GM23338 (cell line): Measurements from ENCODE around the gene HTATSF1.

Experiments
- CTCF ChIP-seq, 2 experiments: fragments of 200-600 bp in 1 of 2; sonication (generic) in 1 of 2; conservative IDR thresholded peaks; 2 replicates each; pipeline versions ENCODE4 v1.5.1 to v1.6.1; 2016 to 2017; ENCODE audit warnings: antibody characterized with exemption in 2 of 2, low read depth in 2 of 2, mild to moderate bottlenecking in 2 of 2, moderate library complexity in 1 of 2
- EZH2 ChIP-seq: fragments of 200-600 bp; sonication (generic); IDR thresholded peaks from one replicate; pipeline ENCODE4 v1.8.0; 2017; ENCODE audit warnings: antibody characterized with exemption, mild to moderate bottlenecking, low read depth; ENCODE audit not compliant: unreplicated experiment
- EZH2phosphoT487 ChIP-seq: fragments of 200-600 bp; sonication (generic); IDR thresholded peaks from one replicate; pipeline ENCODE4 v1.8.1; 2018; ENCODE audit warnings: antibody characterized with exemption; ENCODE audit not compliant: unreplicated experiment
- JUNB ChIP-seq: IDR thresholded peaks from one replicate; pipeline ENCODE4 v1.6.1; 2016; ENCODE audit warnings: antibody characterized with exemption; ENCODE audit not compliant: unreplicated experiment
- POLR2AphosphoS5 ChIP-seq: IDR thresholded peaks from 2 replicates; pipeline ENCODE4 v1.6.1; 2016; ENCODE audit warnings: antibody characterized with exemption, low read depth
- REST ChIP-seq: IDR thresholded peaks from one replicate; pipeline ENCODE4 v1.6.1; 2018; ENCODE audit warnings: antibody characterized with exemption; ENCODE audit not compliant: unreplicated experiment

- TF ChIP-seq CTCF (conservative IDR thresholded peaks at IDR 0.05; ENCODE audit: low read depth in 2 of 2) (no peak), JUNB (no peak), POLR2AphosphoS5 (no peak), EZH2phosphoT487 (no peak), EZH2 (no peak), REST (no peak)
Observed at GRCh38 chrX:136529795-136530194, 32.4 kb downstream of the HTATSF1 start.
